ENCODE measurements around the gene XAF1. TPM values are rescaled to one million over a fixed set of nuclear protein-coding genes. Genes with fewer than 3 reads are reported as not detected.

The XAF1 gene
- total and polyA plus RNA-seq, 9 of the 15 experiments (the other 6 are each of a cell fraction or from before 2014, with no cell fraction given), result 0.07 to 0.22 (median 0.11) TPM; not detected in 4

DNA sequence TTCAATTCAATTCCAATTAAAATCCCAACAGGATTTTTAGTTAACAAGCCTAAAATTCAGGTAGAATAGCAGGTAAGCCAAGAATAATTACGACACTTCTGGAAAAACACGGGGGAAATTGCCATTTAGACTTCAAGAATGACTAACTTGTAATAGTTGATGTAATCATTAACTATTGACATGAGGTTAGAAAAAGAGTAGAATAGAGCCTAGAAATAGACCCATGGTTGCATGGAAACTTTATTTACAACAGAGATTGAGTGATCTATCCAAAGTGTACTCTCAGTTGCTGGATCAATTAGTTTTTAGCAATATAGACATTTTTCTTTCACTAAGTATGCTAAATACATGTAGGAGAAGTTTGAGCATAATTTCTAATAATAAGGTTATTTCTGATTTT, 39.1 kb upstream of the XAF1 start:
- no peak for DNase-seq (ENCODE audit: extremely low read depth in 1 of 4, low spot score in 3 of 4)
- FAIRE-seq, result no peak
- no peak overlapping the region for H2AFZ ChIP-seq (ENCODE audit: low read depth, low read length)
- no peak overlapping the region for H3K4me3 ChIP-seq
- TF ChIP-seq KLF13 (tag; IDR thresholded peaks at IDR 0.05; ENCODE audit: borderline replicate concordance, low read depth) (no peak), ZNF316 (IDR thresholded peaks at IDR 0.05) (0 out of 2 replicates have a peak, but pooled peaks have one; percentile 9)
- intact Hi-C loops (cut with micrococcal nuclease), result no loop called here
- WGBS (ENCODE audit: insufficient coverage, low coverage, missing lambda C conversion rate), result 0% methylated on average over 2 of the region's 2 CpGs
- no peak for ATAC-seq
- H3K36me3 ChIP-seq (ENCODE audit: control insufficient read depth, insufficient read depth, low read length), result no peaks in the 10 kb centered on the region
- no peaks in the 10 kb centered on the region for H3K9me1 ChIP-seq (ENCODE audit: control insufficient read depth, insufficient read depth, low read length)
- in situ Hi-C loops (cut with MboI), result no loop called here
- H3K4me1 ChIP-seq (replicated peaks in 1 of 2; ENCODE audit: control insufficient read depth in 2 of 2, insufficient read depth in 2 of 2, low read length in 2 of 2), result peaks cover 0 to 14% of the 10 kb centered on the region in 2 experiments; a peak in 2 of 5 replicates
- BruUV-seq (replicated peaks), result no TSS peak
- ChIA-PET CTCF (ENCODE audit: low intra/inter-chr PET ratio) (no interaction called here), POLR2A (no interaction called here)
- H3K9me3 ChIP-seq (replicated peaks; ENCODE audit: control insufficient read depth, insufficient read depth, low read depth, low read length), result no peaks in the 10 kb centered on the region
- H3K9ac ChIP-seq (ENCODE audit: insufficient read depth in 1 of 2, low read depth in 2 of 2, low read length in 2 of 2), result no peak overlapping the region
- no peak overlapping the region for H3K27ac ChIP-seq (ENCODE audit: extremely low read depth, low read depth, low read length)
- no peak overlapping the region for H3K4me2 ChIP-seq (ENCODE audit: insufficient read depth, low read length)
- H4K20me1 ChIP-seq (replicated peaks; ENCODE audit: control insufficient read depth, insufficient read depth, low read length), result no peaks in the 10 kb centered on the region
- H3K27me3 ChIP-seq (ENCODE audit: control insufficient read depth in 2 of 2, insufficient read depth in 2 of 2, low read length in 2 of 2), result peaks cover 0 to 9% of the 10 kb centered on the region in 2 experiments; a peak in 3 of 5 replicates
- H3K79me2 ChIP-seq (ENCODE audit: control insufficient read depth, insufficient read depth, low read length), result no peaks in the 10 kb centered on the region

DNA sequence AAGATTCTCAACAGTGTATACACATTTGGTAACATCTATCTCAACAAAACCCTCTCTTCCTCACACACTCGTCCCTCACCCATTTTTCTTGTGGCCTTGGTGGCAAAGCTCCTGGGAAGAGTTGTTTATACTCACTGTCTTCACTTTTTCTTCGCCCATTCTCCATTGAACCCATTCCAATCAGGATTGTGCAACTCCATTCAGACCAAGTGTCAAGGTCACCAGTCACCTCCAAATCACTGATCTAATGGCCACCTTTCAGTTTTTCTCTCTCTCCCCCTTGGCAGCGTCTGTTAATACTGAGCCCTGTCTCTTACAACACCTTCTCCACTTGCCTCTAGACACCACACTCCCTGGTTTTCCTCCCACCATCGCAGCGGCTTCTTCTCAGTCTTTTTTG, 34.1 kb upstream of the XAF1 start:
- Histone ChIP-seq H3K36me3 (ENCODE audit: control insufficient read depth, insufficient read depth, low read length) (no peaks in the 10 kb centered on the region), H3K4me3 (no peak overlapping the region), H4K20me1 (replicated peaks; ENCODE audit: control insufficient read depth, insufficient read depth, low read length) (no peaks in the 10 kb centered on the region), H3K27ac (ENCODE audit: extremely low read depth, low read depth, low read length) (no peak overlapping the region), H3K9me3 (replicated peaks; ENCODE audit: control insufficient read depth, insufficient read depth, low read depth, low read length) (no peaks in the 10 kb centered on the region), H3K9ac (ENCODE audit: insufficient read depth in 1 of 2, low read depth in 2 of 2, low read length in 2 of 2) (no peak overlapping the region), H3K79me2 (ENCODE audit: control insufficient read depth, insufficient read depth, low read length) (no peaks in the 10 kb centered on the region), H3K9me1 (ENCODE audit: control insufficient read depth, insufficient read depth, low read length) (no peaks in the 10 kb centered on the region), H2AFZ (ENCODE audit: low read depth, low read length) (no peak overlapping the region), H3K27me3 (ENCODE audit: control insufficient read depth in 2 of 2, insufficient read depth in 2 of 2, low read length in 2 of 2) (peaks cover 3 to 17% of the 10 kb centered on the region in 2 experiments; a peak in 4 of 5 replicates), H3K4me2 (ENCODE audit: insufficient read depth, low read length) (no peak overlapping the region), H3K4me1 (replicated peaks in 1 of 2; ENCODE audit: control insufficient read depth in 2 of 2, insufficient read depth in 2 of 2, low read length in 2 of 2) (no peaks in the 10 kb centered on the region)
- CTCF ChIA-PET (ENCODE audit: low intra/inter-chr PET ratio), result no interaction called here
- ATAC-seq, result no peak
- in situ Hi-C loops (cut with MboI), result no loop called here
- POLR2A ChIA-PET, result no interaction called here
- 0% methylated on average over 4 of the region's 5 CpGs for WGBS (ENCODE audit: insufficient coverage, low coverage, missing lambda C conversion rate)
- FAIRE-seq, result no peak
- intact Hi-C loops (cut with micrococcal nuclease), result no loop called here
- no peak for DNase-seq (ENCODE audit: extremely low read depth in 1 of 4, low spot score in 3 of 4)
- no TSS peak for BruUV-seq (replicated peaks)
- TF ChIP-seq MEF2A (IDR thresholded peaks at IDR 0.05; ENCODE audit: control insufficient read depth, low read depth, low read length) (no peak), TAF15 (IDR thresholded peaks at IDR 0.05; ENCODE audit: low read depth, low read length) (no peak), CREBBP (IDR thresholded peaks at IDR 0.05; ENCODE audit: low read depth, low read length) (no peak), THRAP3 (IDR thresholded peaks at IDR 0.05; ENCODE audit: borderline replicate concordance) (no peak), SREBF1 (IDR thresholded peaks at IDR 0.05; ENCODE audit: borderline replicate concordance, low read depth, low read length) (no peak), TGIF2 (CRISPR knock-in tag; IDR thresholded peaks at IDR 0.05) (no peak), ETS2 (tag; IDR thresholded peaks at IDR 0.05; ENCODE audit: borderline replicate concordance, poor library complexity, severe bottlenecking) (no peak), KAT2B (IDR thresholded peaks at IDR 0.05; ENCODE audit: low read depth, low read length) (no peak), BRCA1 (IDR thresholded peaks at IDR 0.05) (no peak), BRCA1 (CRISPR knock-in tag; IDR thresholded peaks at IDR 0.05) (no peak)
- TF ChIP-seq, protein P1, sequence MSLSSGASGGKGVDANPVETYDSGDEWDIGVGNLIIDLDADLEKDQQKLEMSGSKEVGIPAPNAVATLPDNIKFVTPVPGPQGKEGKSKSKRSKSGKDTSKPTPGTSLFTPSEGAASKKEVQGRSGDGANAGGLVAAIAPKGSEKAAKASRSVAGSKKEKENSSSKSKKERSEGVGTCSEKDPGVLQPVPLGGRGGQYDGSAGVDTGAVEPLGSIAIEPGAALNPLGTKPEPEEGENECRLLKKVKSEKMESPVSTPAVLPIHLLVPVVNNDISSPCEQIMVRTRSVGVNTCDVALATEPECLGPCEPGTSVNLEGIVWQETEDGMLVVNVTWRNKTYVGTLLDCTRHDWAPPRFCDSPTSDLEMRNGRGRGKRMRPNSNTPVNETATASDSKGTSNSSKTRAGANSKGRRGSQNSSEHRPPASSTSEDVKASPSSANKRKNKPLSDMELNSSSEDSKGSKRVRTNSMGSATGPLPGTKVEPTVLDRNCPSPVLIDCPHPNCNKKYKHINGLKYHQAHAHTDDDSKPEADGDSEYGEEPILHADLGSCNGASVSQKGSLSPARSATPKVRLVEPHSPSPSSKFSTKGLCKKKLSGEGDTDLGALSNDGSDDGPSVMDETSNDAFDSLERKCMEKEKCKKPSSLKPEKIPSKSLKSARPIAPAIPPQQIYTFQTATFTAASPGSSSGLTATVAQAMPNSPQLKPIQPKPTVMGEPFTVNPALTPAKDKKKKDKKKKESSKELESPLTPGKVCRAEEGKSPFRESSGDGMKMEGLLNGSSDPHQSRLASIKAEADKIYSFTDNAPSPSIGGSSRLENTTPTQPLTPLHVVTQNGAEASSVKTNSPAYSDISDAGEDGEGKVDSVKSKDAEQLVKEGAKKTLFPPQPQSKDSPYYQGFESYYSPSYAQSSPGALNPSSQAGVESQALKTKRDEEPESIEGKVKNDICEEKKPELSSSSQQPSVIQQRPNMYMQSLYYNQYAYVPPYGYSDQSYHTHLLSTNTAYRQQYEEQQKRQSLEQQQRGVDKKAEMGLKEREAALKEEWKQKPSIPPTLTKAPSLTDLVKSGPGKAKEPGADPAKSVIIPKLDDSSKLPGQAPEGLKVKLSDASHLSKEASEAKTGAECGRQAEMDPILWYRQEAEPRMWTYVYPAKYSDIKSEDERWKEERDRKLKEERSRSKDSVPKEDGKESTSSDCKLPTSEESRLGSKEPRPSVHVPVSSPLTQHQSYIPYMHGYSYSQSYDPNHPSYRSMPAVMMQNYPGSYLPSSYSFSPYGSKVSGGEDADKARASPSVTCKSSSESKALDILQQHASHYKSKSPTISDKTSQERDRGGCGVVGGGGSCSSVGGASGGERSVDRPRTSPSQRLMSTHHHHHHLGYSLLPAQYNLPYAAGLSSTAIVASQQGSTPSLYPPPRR (CRISPR knock-in tag; IDR thresholded peaks at IDR 0.05; ENCODE audit: borderline replicate concordance), result no peak

Data from K562 (cell line).